Measurements from ENCODE around the gene FARP1.
"Not testable (repeated sequence)": the region's sequence is repeated elsewhere in the genome, so short reads cannot be mapped to it uniquely, and the experiment has no call there.

The FARP1 gene

DNA sequence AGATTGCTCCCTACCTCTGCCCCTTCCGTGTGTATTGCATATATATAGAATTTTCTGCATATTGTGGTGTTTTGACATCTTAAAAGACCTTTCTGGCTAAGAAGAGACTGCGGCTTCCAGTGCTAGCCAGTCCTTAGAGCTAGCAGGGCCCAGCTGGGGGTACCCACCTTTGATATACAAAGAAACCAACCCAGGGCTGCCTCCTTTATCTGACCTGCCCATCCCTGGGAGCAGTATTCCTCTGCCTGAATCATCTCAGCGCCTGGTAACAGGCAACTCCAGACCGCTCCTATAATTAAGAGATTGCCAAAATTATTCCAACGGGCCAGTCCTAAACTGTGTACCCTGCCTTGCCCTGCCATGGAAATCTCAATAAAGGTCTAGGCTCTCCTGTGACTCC, 220.4 kb downstream of the FARP1 start:
- DNase-seq (ENCODE audit: low read depth) = no peak

DNA sequence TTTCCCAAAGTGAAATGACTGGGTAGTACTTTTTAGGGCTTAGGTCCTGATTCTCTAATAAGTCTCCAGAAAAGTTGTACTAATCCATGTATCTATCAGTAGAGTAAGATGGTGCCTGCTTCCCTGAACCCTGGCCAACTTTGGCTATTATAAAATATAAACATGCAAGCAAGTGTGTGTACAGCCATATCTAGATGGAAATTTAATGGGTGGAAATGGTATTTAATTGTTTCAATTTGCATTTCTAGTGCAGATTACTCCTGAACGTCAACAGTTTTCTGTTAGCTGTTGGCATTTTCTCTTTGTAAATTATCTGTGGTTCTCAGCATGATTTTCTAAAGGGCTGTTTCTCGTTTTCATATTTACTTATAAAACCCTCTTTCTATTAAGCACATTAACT, 221.3 kb downstream of the FARP1 start:
- DNase-seq (ENCODE audit: low read depth) = no peak

GRCh38 chr13:98364647-98365046, 221.8 kb downstream of the FARP1 start:
- DNase-seq (ENCODE audit: low read depth) = no peak

- DNase-seq (ENCODE audit: low read depth) = peak; percentile 15
Observed at GRCh38 chr13:98365302-98365701, 222.4 kb downstream of the FARP1 start.

- no peak for DNase-seq (ENCODE audit: low read depth)
Observed at GRCh38 chr13:98366010-98366409, 223.1 kb downstream of the FARP1 start.

DNA sequence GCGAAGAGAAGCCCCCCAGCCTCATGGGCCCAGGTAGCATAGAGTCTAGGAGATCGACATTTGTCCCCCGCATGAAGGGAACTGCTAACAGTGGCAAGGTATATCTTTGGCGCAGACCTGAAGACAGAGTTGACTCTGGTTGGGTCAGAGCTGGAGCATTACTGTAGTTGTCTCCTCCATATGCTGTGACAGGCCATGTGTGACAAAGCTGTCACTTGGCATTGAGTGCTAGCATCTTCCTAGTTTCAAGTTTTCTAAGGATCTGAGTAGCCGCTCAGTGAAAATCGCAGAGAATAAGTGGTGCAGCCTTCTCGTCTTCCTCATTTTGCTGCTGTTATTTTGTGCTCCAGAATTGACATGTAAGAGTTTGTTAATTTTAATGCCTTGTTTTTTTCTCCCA, 223.5 kb downstream of the FARP1 start:
- DNase-seq (ENCODE audit: low read depth) = no peak

- no peak for DNase-seq (ENCODE audit: low read depth)
Observed at GRCh38 chr13:98366959-98367358, 224.1 kb downstream of the FARP1 start.

- peak; percentile 59 for DNase-seq (ENCODE audit: low read depth)
Observed at GRCh38 chr13:98368019-98368418, 225.1 kb downstream of the FARP1 start.

- not testable (repeated sequence) for DNase-seq (ENCODE audit: low read depth)
Observed at GRCh38 chr13:98369520-98369919, 226.6 kb downstream of the FARP1 start.

- DNase-seq (ENCODE audit: low read depth) = no peak
Observed at GRCh38 chr13:98370261-98370660, 227.4 kb downstream of the FARP1 start.

DNA sequence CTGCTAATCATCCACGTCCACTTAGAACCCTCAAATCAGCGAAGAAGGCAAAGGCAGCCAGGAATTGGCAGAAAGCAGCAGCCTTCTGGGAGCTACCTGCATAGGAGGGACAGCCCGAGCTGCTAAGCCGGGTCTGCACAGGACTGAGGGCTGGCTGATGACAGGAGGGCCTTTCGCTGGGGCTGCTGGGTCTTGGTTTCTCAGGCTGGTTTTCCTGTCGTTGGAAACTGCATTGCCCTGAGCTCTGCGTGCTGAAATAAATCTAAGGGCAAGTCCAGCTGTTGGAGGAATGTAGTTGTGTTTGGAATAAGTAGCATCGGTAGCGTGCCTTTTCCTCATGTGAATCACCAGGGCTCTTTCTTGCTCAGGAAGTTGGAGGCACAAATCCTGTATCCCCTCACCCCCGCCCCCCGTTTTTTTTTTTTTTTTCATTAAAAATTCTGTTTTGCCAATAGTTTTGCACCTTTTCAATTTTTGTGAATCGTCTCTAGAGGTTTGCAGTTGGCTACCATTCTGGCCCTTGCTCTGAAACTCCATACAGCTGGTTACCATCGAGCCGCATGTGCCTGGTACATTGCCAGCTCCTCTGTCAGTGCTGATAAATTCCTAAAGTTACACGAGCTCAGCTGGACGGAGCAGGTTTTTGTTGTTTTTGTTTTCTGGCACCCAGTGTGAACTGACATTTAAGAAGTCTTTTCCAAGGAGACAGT, 228.1 kb downstream of the FARP1 start:
- peak; percentile 95 for DNase-seq (ENCODE audit: low read depth)

DNA sequence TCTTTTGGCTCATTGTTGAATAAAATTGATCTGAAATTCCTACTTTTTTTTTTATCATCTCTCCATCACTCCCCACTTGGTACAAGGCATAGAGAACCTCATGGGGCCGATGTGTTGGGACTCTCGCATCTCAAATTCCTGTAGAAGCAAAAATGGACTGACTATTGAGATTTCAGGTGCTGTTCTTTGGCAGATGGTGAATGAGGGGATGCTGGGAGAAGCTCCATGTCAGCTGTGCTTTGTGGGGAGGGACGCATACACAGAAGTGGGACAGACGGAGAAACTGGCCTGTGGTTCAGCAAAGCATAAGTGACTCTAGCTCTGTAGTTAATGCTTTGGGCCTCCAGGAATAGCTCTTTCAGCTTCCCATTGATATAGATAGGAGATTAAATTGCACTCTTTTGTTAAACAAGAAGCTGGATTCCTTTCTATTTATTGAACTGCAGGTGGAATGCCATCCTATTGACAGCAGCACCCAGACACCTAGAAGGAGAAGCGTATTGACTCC, 228.7 kb downstream of the FARP1 start:
- DNase-seq (ENCODE audit: low read depth) = no peak

GRCh38 chr13:98372876-98373275, 230.0 kb downstream of the FARP1 start:
- peak; percentile 57 for DNase-seq (ENCODE audit: low read depth)

DNA sequence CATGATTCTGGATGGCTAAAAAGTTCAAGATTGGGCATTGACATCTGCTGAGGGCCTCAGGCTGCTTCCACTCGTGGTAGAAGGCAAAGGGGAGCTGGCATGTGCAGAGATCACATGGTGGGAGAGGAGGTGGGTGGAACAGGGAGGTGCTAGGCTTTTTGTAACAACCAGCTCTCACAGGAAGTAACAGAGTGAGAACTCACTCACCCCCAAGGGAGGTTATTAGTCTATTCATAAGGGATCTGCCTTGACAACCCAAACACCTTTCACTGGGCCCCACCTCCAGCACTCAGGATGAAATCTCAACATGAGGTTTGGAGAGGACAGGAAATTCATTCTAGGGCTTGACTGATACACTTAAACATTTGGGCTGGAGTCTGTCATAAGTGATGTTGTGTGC, 231.9 kb downstream of the FARP1 start:
- no peak for DNase-seq (ENCODE audit: low read depth)

DNA sequence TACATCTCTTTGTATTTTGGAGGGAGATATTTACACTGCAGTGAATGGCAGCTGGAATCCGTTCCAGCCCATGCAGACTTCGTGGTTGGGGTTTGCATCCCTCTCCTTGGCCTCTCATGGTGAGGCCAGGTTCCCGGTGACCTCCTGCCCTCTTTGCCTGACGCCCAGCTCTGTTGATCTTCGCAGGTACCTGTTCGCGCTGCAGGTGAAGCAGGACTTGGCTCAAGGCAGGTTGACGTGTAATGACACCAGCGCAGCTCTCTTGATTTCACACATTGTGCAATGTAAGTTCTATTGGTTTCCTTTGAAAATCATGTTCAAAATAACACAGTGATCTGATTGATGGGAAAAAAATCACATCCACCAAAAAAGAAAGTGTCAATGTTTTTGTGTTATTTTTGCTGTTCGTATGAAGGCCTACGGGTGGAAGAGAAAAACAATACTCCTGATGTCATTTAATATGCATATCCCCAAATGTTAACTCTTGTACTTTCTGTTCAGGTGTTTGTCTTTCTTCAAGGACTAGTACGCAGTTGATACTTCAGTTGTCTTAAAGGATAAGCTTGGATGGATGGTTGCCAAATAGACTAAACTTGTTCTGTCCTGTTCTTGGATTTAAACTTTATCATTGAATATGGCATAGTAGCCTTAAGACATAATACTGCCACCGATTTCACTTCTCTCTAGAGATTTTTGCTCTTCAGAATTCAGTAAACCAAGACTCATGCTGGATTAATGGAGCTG, 234.9 kb downstream of the FARP1 start:
- DNase-seq (ENCODE audit: low read depth) = no peak

GRCh38 chr13:98384739-98385138, 241.8 kb downstream of the FARP1 start:
- DNase-seq (ENCODE audit: low read depth) = peak; percentile 76

DNA sequence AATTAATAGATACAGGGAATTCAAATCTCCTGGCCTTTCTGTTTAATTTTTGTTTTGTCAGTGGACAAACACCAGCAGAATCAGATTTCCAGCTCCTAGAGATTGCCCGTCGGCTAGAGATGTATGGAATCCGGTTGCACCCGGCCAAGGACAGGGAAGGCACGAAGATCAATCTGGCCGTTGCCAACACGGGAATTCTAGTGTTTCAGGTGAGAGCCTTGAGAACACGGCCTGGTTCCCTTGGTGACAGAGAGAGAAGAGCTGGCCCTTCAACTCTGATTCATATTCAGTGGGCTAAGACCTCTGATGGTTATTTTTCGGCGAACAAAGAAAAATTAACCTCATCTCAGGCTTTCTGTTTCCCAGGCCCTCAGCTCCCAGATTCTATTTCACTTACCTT, 242.7 kb downstream of the FARP1 start:
- DNase-seq (ENCODE audit: low read depth) = no peak

DNA sequence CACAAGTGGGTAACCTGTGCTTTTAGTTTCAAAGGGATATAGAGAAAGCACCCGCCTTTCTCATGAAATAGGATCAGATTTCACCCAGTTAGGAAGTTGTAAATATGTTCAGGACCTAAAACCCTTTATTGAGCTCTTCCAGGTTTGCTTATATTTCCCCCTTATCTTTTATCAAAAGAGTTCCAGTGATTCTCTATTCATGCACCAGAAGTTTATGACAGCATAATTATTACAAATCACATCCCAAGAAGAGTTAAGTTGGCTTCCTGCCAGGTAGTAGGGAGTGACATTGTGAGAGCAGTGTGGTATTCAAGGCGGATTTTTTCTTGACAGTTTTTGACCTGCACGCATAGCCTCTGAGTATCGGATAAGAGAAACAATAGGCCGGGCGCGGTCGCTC, 243.7 kb downstream of the FARP1 start:
- no peak for DNase-seq (ENCODE audit: low read depth)

DNA sequence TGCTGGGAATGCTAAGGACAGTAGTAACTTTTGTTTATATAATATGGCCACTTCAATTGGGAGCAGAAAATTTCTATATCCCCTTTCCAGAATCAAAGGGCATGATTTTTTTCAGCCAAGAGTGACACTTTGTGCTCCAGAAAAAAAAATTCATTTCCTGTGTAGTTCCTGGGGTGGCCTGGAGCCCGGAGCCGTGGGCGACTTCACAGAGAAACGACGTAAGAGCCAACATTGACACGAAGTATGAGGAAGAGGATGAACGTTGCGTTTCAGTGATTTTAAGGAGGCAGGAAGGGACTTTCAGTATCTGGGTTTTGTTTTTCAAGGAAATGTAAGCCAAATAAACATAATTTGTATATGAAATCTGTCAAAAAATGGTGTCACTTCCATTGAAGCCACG, 246.4 kb downstream of the FARP1 start:
- no peak for DNase-seq (ENCODE audit: low read depth)

- no peak for DNase-seq (ENCODE audit: low read depth)
Observed at GRCh38 chr13:98390086-98390715, 247.3 kb downstream of the FARP1 start.

DNA sequence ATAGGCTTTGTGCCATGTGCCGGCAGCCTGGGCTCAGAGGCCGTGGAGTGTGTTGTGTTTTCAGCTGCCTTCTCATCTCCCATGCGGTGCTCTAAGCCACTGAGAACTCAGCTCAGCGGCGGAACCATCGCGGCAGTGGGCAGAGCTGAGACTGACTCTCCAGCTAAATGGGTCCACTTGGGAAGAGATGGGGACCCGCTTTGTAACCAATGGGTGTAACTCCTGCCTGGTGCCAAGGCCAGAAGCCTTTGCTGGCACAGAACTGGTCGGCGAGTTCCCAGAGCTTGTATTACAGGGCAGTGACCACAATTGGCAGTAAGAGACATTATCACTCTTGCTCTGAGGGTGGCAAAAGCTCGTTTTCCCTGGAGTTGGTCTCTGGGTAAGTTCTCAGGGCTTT, 251.0 kb downstream of the FARP1 start:
- no peak for DNase-seq (ENCODE audit: low read depth)

DNA sequence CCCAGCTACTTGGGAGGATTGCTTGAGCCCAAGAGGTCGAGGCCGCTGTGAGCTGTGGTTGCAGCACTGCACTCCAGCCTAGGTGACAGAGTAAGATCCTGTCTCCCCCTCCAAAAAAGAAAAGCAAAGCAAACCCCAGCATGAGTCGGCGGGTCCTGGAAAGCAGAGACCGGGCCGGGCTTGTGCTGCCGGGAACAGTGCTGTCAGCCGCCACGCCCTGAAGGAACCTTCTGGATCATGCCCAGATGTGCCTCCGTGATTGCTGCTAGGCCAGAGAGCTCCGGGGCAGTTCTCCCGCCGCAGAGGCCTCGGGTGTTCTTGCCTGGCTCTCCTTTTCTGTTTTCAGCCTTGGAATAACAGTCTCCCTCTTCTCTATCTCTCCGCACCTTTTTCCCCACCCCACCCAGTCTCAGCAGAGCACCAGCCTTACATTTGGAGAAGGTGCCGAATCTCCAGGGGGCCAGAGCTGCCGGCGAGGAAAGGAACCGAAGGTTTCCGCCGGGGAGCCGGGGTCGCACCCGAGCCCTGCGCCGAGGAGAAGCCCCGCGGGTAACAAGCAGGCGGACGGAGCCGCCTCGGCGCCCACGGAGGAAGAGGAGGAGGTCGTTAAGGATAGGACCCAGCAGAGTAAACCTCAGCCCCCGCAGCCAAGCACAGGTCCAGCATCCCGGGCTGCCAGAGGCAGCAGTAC, 252.1 kb downstream of the FARP1 start:
- no peak for DNase-seq (ENCODE audit: low read depth)
